ENCODE data around the gene CFAP53. TPM values are rescaled to one million over a fixed set of nuclear protein-coding genes. Genes with fewer than 3 reads are reported as not detected.

Gene CFAP53
- total RNA-seq, 2 experiments from 2014 or later: 0.86 TPM; not detected in 1

Small RNA genes lying within 50 kb of the gene (small RNA-seq; reads per million reads assigned to genes)
- gene RN7SL310P: not detected

Other genes with a start within 250 kb of the CFAP53 start
- gene MYO5B, start 71.3 kb downstream of the CFAP53 start, total RNA-seq (2014; rRNA removed; shearing (Covaris generic)): not detected in 2 replicates
- not detected in 2 replicates for gene MYO5B, start 71.3 kb downstream of the CFAP53 start, total RNA-seq (2022)
- 39.8 and 42.2 TPM in 2 replicates for gene MBD1, start 15.0 kb upstream of the CFAP53 start, total RNA-seq (2014; rRNA removed; shearing (Covaris generic))
- 44.1 and 47.3 TPM in 2 replicates for gene MBD1, start 15.0 kb upstream of the CFAP53 start, total RNA-seq (2022)
- gene CXXC1, start 21.2 kb upstream of the CFAP53 start, total RNA-seq (2014; rRNA removed; shearing (Covaris generic)): 54.4 and 61.7 TPM in 2 replicates
- gene CXXC1, start 21.2 kb upstream of the CFAP53 start, total RNA-seq (2022): 79.1 and 97.4 TPM in 2 replicates
- 22.2 and 28.8 TPM in 2 replicates for gene SKA1, start 108.6 kb upstream of the CFAP53 start, total RNA-seq (2014; rRNA removed; shearing (Covaris generic))
- gene SKA1, start 108.6 kb upstream of the CFAP53 start, total RNA-seq (2022): 29.2 and 31.1 TPM in 2 replicates